Choroid plexus epithelial cell (primary cell): Measurements from ENCODE around the gene GPR32.

Experiments
- DNase-seq: peaks from one replicate; pipeline ENCODE4 v3.0.0-alpha.2; 2010; ENCODE audit warnings: low read depth
- H3K4me3 ChIP-seq: 2 replicates; pipeline ENCODE4 v1.5.1; 2011; ENCODE audit warnings: low read depth, mild to moderate bottlenecking, control low read depth, low read length, moderate library complexity
- TF ChIP-seq, protein P1 (sequence below): conservative IDR thresholded peaks from 2 replicates; pipeline ENCODE4 v1.5.1; 2011; ENCODE audit warnings: low read depth, mild to moderate bottlenecking, control low read depth, inconsistent platforms, low read length, moderate library complexity

GPR32 gene

DNA sequence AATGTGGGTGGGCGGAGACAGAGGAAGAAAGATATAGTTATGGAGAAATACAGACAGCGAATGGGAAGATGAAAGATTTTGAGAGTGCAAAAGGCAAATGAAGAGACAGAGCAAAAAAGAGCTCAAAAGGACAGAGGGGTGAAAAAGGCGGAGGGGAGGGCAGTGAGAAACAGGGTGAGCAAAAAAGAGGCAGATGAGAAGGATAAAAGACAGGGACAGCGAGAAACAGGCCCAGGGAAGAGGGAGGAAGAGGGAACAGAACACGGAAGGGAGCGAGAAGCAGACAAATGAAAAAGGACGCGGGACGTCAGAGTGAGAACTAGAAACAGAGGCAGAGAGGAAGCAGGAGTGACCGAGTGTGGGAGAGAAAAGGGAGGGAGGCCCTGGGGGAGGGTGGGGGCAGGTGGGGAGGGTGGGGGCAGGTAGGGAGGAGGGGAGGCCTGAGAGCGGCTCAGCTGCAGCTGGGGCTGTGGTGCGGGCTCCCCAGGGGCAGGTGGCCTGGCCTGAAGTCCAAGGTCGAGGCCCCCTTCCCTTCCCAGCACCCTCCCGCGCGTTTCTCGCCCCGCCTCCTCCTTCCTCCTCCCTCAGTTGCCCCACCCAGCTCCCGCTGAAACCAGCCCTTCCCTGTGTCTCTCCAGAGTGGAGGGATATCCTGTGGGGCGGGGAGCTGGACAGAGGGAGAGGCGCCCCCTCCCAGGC lies 50.4 kb downstream of the GPR32 start:
- TF ChIP-seq, protein P1, sequence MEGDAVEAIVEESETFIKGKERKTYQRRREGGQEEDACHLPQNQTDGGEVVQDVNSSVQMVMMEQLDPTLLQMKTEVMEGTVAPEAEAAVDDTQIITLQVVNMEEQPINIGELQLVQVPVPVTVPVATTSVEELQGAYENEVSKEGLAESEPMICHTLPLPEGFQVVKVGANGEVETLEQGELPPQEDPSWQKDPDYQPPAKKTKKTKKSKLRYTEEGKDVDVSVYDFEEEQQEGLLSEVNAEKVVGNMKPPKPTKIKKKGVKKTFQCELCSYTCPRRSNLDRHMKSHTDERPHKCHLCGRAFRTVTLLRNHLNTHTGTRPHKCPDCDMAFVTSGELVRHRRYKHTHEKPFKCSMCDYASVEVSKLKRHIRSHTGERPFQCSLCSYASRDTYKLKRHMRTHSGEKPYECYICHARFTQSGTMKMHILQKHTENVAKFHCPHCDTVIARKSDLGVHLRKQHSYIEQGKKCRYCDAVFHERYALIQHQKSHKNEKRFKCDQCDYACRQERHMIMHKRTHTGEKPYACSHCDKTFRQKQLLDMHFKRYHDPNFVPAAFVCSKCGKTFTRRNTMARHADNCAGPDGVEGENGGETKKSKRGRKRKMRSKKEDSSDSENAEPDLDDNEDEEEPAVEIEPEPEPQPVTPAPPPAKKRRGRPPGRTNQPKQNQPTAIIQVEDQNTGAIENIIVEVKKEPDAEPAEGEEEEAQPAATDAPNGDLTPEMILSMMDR: no peak
- DNase-seq: no peak
- H3K4me3 ChIP-seq: no peak overlapping the region

DNA sequence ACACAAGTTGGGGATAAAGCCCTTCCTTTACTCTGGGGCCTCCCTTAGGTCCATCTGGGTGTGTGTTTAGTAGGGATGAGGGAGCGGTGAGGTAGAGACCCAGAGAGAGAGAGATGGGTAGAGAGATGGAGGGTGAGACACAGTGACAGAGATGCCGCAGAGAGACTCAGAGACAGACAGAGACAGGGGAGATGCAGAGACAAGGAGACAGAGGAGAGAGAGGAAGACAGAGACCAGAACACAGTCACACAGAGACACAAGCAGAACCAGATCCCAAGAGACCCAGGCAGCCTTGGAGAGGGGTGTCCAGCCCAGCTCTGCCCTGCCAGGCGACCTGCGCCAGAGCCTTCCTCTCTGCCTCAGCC lies 51.0 kb downstream of the GPR32 start:
- H3K4me3 ChIP-seq: no peak overlapping the region
- TF ChIP-seq, protein P1: no peak
- no peak for DNase-seq
